HepG2 (cell line): ENCODE results near the gene IBSP.

Experiments used
- ATF5 ChIP-seq: sonication (generic); formaldehyde crosslinking; IDR thresholded peaks from 2 replicates; pipeline ENCODE4 v1.4.0; 2020; ENCODE audit warnings: mild to moderate bottlenecking, low read depth, missing genetic modification reagents
- CBFB ChIP-seq: sonication (generic); formaldehyde crosslinking; IDR thresholded peaks from 2 replicates; pipeline ENCODE4 v1.4.0; 2020; ENCODE audit warnings: missing genetic modification reagents
- CHD2 ChIP-seq: IDR thresholded peaks from 2 replicates; pipeline ENCODE4 v1.6.1; 2011; ENCODE audit warnings: low read depth, low read length, improper control_type of control experiment
- CTCF ChIP-seq: sonication (generic); formaldehyde crosslinking; IDR thresholded peaks from 2 replicates; pipeline ENCODE4 v1.5.0; 2020; ENCODE audit warnings: mild to moderate bottlenecking, missing genetic modification reagents, moderate library complexity
- ELF1 ChIP-seq: sonication (generic); formaldehyde crosslinking; IDR thresholded peaks from 2 replicates; pipeline ENCODE4 v1.4.0; 2020; ENCODE audit warnings: missing genetic modification reagents
- KLF9 ChIP-seq: IDR thresholded peaks from 2 replicates; pipeline ENCODE4 v1.6.1; 2016; ENCODE audit warnings: low read depth
- MAX ChIP-seq: IDR thresholded peaks from 2 replicates; pipeline ENCODE4 v1.6.1; 2012; ENCODE audit warnings: inconsistent platforms
- RBM39 ChIP-seq: fragments of 200-400 bp; formaldehyde crosslinking; IDR thresholded peaks from one replicate; pipeline ENCODE4 v1.6.1; 2018; ENCODE audit warnings: antibody characterized with exemption, mild to moderate bottlenecking, low read depth, low read length; ENCODE audit not compliant: poor library complexity, severe bottlenecking
- ZNF225 ChIP-seq: sonication (generic); formaldehyde crosslinking; IDR thresholded peaks from 2 replicates; pipeline ENCODE4 v1.4.0; 2020; ENCODE audit warnings: mild to moderate bottlenecking, missing genetic modification reagents
- ZNF3 ChIP-seq: IDR thresholded peaks from 2 replicates; pipeline ENCODE4 v1.7.0; 2017; ENCODE audit warnings: inconsistent platforms
- TF ChIP-seq, protein P1 (sequence below): sonication (generic); formaldehyde crosslinking; IDR thresholded peaks from 2 replicates; pipeline ENCODE4 v1.4.0; 2020; ENCODE audit warnings: missing genetic modification reagents, mild to moderate bottlenecking, borderline replicate concordance

DNA sequence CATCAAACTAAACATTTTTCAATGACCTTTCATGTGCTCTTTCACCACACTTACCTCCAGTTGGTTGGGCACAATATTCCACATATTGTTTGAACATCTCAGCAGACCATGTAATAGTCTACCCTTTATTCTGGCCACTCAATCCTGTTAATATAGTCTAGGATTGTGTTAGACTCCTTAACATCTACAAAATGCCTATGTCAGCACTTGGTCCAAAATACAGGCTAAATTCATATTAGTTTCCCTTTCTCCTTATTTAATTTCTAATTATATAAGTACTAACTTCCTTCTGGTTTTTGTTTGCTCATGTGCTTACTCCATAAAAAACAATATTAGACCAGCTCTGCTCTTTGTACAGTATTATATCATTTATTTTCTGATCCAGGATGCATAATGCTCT, 54.5 kb downstream of the IBSP start:
- no peak for TF ChIP-seq CBFB (CRISPR knock-in tag)
- no peak for TF ChIP-seq MAX
- TF ChIP-seq, protein P1, sequence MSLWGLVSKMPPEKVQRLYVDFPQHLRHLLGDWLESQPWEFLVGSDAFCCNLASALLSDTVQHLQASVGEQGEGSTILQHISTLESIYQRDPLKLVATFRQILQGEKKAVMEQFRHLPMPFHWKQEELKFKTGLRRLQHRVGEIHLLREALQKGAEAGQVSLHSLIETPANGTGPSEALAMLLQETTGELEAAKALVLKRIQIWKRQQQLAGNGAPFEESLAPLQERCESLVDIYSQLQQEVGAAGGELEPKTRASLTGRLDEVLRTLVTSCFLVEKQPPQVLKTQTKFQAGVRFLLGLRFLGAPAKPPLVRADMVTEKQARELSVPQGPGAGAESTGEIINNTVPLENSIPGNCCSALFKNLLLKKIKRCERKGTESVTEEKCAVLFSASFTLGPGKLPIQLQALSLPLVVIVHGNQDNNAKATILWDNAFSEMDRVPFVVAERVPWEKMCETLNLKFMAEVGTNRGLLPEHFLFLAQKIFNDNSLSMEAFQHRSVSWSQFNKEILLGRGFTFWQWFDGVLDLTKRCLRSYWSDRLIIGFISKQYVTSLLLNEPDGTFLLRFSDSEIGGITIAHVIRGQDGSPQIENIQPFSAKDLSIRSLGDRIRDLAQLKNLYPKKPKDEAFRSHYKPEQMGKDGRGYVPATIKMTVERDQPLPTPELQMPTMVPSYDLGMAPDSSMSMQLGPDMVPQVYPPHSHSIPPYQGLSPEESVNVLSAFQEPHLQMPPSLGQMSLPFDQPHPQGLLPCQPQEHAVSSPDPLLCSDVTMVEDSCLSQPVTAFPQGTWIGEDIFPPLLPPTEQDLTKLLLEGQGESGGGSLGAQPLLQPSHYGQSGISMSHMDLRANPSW (CRISPR knock-in tag), result no peak
- no peak for TF ChIP-seq ZNF225 (CRISPR knock-in tag)
- TF ChIP-seq KLF9 (CRISPR knock-in tag), result no peak
- no peak for TF ChIP-seq CTCF (CRISPR knock-in tag)
- TF ChIP-seq ELF1 (CRISPR knock-in tag), result no peak
- no peak for TF ChIP-seq RBM39
- no peak for TF ChIP-seq CHD2
- no peak for TF ChIP-seq ATF5 (CRISPR knock-in tag)
- no peak for TF ChIP-seq ZNF3 (CRISPR knock-in tag)
